ENCODE results near the gene CTDSP2.

DNA sequence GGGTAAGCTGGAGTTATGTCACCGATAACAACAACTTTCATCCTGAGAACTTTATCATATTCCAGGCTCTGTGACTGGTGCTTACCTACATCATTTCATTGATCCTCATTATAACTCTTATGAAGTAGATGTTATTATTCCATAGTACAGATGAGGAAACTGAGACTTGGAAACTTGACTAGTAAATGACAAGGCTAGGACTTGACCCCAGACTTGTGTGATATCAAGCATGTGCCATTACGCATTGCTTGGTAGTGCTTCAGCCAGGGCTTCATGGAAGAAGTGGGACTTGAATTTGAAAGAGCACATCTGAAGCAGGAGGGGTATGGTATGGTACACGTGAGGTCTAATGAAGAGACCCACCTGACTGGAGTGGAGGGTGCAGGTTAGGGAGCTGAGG is 39.9 kb downstream of the CTDSP2 start:
- TF ChIP-seq YY1 (IDR thresholded peaks at IDR 0.05; ENCODE audit: insufficient read depth, insufficient read length) (no peak), SUZ12 (IDR thresholded peaks at IDR 0.05; ENCODE audit: extremely low read depth, insufficient read depth, insufficient read length) (no peak)

All from NT2/D1 (cell line).